ENCODE results near the gene NBPF3.
"Not testable (repeated sequence)": the region's sequence is repeated elsewhere in the genome, so short reads cannot be mapped to it uniquely, and the experiment has no call there.

The NBPF3 gene

GRCh38 chr1:21511579-21512522 is 71.9 kb downstream of the NBPF3 start:
- Histone ChIP-seq H3K27ac (ENCODE audit: low read length) (no peak overlapping the region), H3K9ac (ENCODE audit: low read length) (no peak overlapping the region), H3K4me1 (ENCODE audit: control insufficient read depth, low read depth, low read length) (peaks cover 26% of the 10 kb centered on the region)

GRCh38 chr1:21514245-21514644 is 74.3 kb downstream of the NBPF3 start:
- Histone ChIP-seq H3K9ac (ENCODE audit: low read length) (no peak overlapping the region), H3K4me3 (ENCODE audit: low read length) (no peak overlapping the region), H3K27me3 (ENCODE audit: control insufficient read depth, insufficient read depth, low read length) (no peaks in the 10 kb centered on the region), H3K4me1 (ENCODE audit: control insufficient read depth, low read depth, low read length) (peaks cover 48% of the 10 kb centered on the region), H3K27ac (ENCODE audit: low read length) (no peak overlapping the region), H3K9me3 (ENCODE audit: control insufficient read depth, low read depth, low read length) (no peaks in the 10 kb centered on the region), H3K36me3 (ENCODE audit: control insufficient read depth, low read depth, low read length) (peaks cover 4% of the 10 kb centered on the region)

More at GRCh38 chr1:21511579-21512522, 71.9 kb downstream of the NBPF3 start:
- peaks cover 4% of the 10 kb centered on the region for H3K36me3 ChIP-seq (ENCODE audit: control insufficient read depth, low read depth, low read length)
- H3K4me3 ChIP-seq (ENCODE audit: low read length): no peak overlapping the region
- peaks cover 15% of the 10 kb centered on the region for H3K27me3 ChIP-seq (ENCODE audit: control insufficient read depth, insufficient read depth, low read length)
- no peaks in the 10 kb centered on the region for H3K9me3 ChIP-seq (ENCODE audit: control insufficient read depth, low read depth, low read length)

GRCh38 chr1:21517161-21517589 is 77.2 kb downstream of the NBPF3 start:
- no peak overlapping the region for H3K27ac ChIP-seq (ENCODE audit: low read length)
- peaks cover 37% of the 10 kb centered on the region for H3K4me1 ChIP-seq (ENCODE audit: control insufficient read depth, low read depth, low read length)
- H3K9ac ChIP-seq (ENCODE audit: low read length): no peak overlapping the region
- no peaks in the 10 kb centered on the region for H3K27me3 ChIP-seq (ENCODE audit: control insufficient read depth, insufficient read depth, low read length)
- H3K4me3 ChIP-seq (ENCODE audit: low read length): no peak overlapping the region
- peaks cover 4% of the 10 kb centered on the region for H3K36me3 ChIP-seq (ENCODE audit: control insufficient read depth, low read depth, low read length)
- H3K9me3 ChIP-seq (ENCODE audit: control insufficient read depth, low read depth, low read length): no peaks in the 10 kb centered on the region

GRCh38 chr1:21517660-21518480 is 77.9 kb downstream of the NBPF3 start:
- no peaks in the 10 kb centered on the region for H3K27me3 ChIP-seq (ENCODE audit: control insufficient read depth, insufficient read depth, low read length)
- H3K9me3 ChIP-seq (ENCODE audit: control insufficient read depth, low read depth, low read length): no peaks in the 10 kb centered on the region
- H3K36me3 ChIP-seq (ENCODE audit: control insufficient read depth, low read depth, low read length): no peaks in the 10 kb centered on the region
- peaks cover 35% of the 10 kb centered on the region for H3K4me1 ChIP-seq (ENCODE audit: control insufficient read depth, low read depth, low read length)
- H3K4me3 ChIP-seq (ENCODE audit: low read length): no peak overlapping the region
- H3K27ac ChIP-seq (ENCODE audit: low read length): no peak overlapping the region
- no peak overlapping the region for H3K9ac ChIP-seq (ENCODE audit: low read length)

GRCh38 chr1:21518774-21519455 is 79.0 kb downstream of the NBPF3 start:
- Histone ChIP-seq H3K4me1 (ENCODE audit: control insufficient read depth, low read depth, low read length) (peaks cover 35% of the 10 kb centered on the region), H3K9me3 (ENCODE audit: control insufficient read depth, low read depth, low read length) (no peaks in the 10 kb centered on the region), H3K27me3 (ENCODE audit: control insufficient read depth, insufficient read depth, low read length) (no peaks in the 10 kb centered on the region), H3K9ac (ENCODE audit: low read length) (no peak overlapping the region), H3K4me3 (ENCODE audit: low read length) (no peak overlapping the region), H3K36me3 (ENCODE audit: control insufficient read depth, low read depth, low read length) (no peaks in the 10 kb centered on the region), H3K27ac (ENCODE audit: low read length) (no peak overlapping the region)

- not testable (repeated sequence) for H3K27ac ChIP-seq (ENCODE audit: low read length); H3K4me3 ChIP-seq (ENCODE audit: low read length); H3K27me3 ChIP-seq (ENCODE audit: control insufficient read depth, insufficient read depth, low read length); H3K9me3 ChIP-seq (ENCODE audit: control insufficient read depth, low read depth, low read length); H3K9ac ChIP-seq (ENCODE audit: low read length); H3K36me3 ChIP-seq (ENCODE audit: control insufficient read depth, low read depth, low read length)
- H3K4me1 ChIP-seq (ENCODE audit: control insufficient read depth, low read depth, low read length): peaks cover 35% of the 10 kb centered on the region
Measured at GRCh38 chr1:21519486-21520070, 79.6 kb downstream of the NBPF3 start.

GRCh38 chr1:21520899-21521716 is 81.2 kb downstream of the NBPF3 start:
- Histone ChIP-seq H3K4me1 (ENCODE audit: control insufficient read depth, low read depth, low read length) (peaks cover 35% of the 10 kb centered on the region), H3K27me3 (ENCODE audit: control insufficient read depth, insufficient read depth, low read length) (no peaks in the 10 kb centered on the region)

GRCh38 chr1:21521717-21522060 is 81.8 kb downstream of the NBPF3 start:
- Histone ChIP-seq H3K27me3 (ENCODE audit: control insufficient read depth, insufficient read depth, low read length) (no peaks in the 10 kb centered on the region), H3K36me3 (ENCODE audit: control insufficient read depth, low read depth, low read length) (no peaks in the 10 kb centered on the region), H3K9ac (ENCODE audit: low read length) (no peak overlapping the region), H3K27ac (ENCODE audit: low read length) (no peak overlapping the region), H3K4me3 (ENCODE audit: low read length) (no peak overlapping the region), H3K4me1 (ENCODE audit: control insufficient read depth, low read depth, low read length) (peaks cover 32% of the 10 kb centered on the region), H3K9me3 (ENCODE audit: control insufficient read depth, low read depth, low read length) (no peaks in the 10 kb centered on the region)

More at GRCh38 chr1:21520899-21521716, 81.2 kb downstream of the NBPF3 start:
- no peaks in the 10 kb centered on the region for H3K9me3 ChIP-seq (ENCODE audit: control insufficient read depth, low read depth, low read length)
- no peak overlapping the region for H3K27ac ChIP-seq (ENCODE audit: low read length)
- no peaks in the 10 kb centered on the region for H3K36me3 ChIP-seq (ENCODE audit: control insufficient read depth, low read depth, low read length)
- no peak overlapping the region for H3K9ac ChIP-seq (ENCODE audit: low read length)
- no peak overlapping the region for H3K4me3 ChIP-seq (ENCODE audit: low read length)

GRCh38 chr1:21522525-21523038 is 82.6 kb downstream of the NBPF3 start:
- peaks cover 27% of the 10 kb centered on the region for H3K4me1 ChIP-seq (ENCODE audit: control insufficient read depth, low read depth, low read length)
- no peak overlapping the region for H3K27ac ChIP-seq (ENCODE audit: low read length)
- no peaks in the 10 kb centered on the region for H3K27me3 ChIP-seq (ENCODE audit: control insufficient read depth, insufficient read depth, low read length)
- no peaks in the 10 kb centered on the region for H3K36me3 ChIP-seq (ENCODE audit: control insufficient read depth, low read depth, low read length)
- H3K9ac ChIP-seq (ENCODE audit: low read length): no peak overlapping the region
- H3K4me3 ChIP-seq (ENCODE audit: low read length): no peak overlapping the region
- H3K9me3 ChIP-seq (ENCODE audit: control insufficient read depth, low read depth, low read length): no peaks in the 10 kb centered on the region

- peaks cover 20% of the 10 kb centered on the region for H3K4me1 ChIP-seq (ENCODE audit: control insufficient read depth, low read depth, low read length)
Measured at GRCh38 chr1:21523297-21523813, 83.4 kb downstream of the NBPF3 start.

More at GRCh38 chr1:21523297-21523813, 83.4 kb downstream of the NBPF3 start:
- Histone ChIP-seq H3K9ac (ENCODE audit: low read length) (no peak overlapping the region), H3K9me3 (ENCODE audit: control insufficient read depth, low read depth, low read length) (no peaks in the 10 kb centered on the region), H3K27me3 (ENCODE audit: control insufficient read depth, insufficient read depth, low read length) (no peaks in the 10 kb centered on the region), H3K4me3 (ENCODE audit: low read length) (no peak overlapping the region), H3K27ac (ENCODE audit: low read length) (no peak overlapping the region), H3K36me3 (ENCODE audit: control insufficient read depth, low read depth, low read length) (no peaks in the 10 kb centered on the region)

Data from iPS-18a (cell line).